CD4-positive, alpha-beta T cell treated with Interleukin-4 for 1 hour (primary cell): ENCODE measurements around the gene OR4A16.

ENCODE experiments used
- DNase-seq, 2 donors: peaks; one replicate each; pipeline ENCODE4 v3.0.0-alpha.2; 2020 to 2022

OR4A16 gene

DNA sequence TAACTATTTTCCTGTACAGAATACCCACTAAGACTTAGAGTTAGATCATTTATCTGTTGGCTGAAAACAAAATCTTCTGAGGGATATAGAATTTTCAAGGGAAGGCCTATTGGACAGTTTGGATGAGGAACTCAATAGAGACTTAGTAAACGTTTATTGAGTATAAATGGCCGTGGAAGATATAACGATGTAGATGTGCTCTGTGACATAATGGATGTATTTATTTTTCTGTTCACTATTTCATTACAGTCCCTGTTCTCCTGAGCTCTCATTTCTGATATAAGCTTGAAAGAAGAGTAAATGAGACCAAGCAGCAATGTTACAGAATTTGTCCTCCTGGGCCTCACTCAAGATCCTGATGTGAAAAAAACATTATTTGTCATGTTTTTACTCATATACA is at the start of gene OR4A16:
Gene OR4A16 (plus strand): TSS at position 301 of the 400 bp plus-strand sequence. CDS start 0 bp downstream, at position 301.
- DNase-seq = no peak

- DNase-seq = no peak
These were observed 18.5 kb upstream of the OR4A16 start for GRCh38 chr11:55324500-55324899.

DNA sequence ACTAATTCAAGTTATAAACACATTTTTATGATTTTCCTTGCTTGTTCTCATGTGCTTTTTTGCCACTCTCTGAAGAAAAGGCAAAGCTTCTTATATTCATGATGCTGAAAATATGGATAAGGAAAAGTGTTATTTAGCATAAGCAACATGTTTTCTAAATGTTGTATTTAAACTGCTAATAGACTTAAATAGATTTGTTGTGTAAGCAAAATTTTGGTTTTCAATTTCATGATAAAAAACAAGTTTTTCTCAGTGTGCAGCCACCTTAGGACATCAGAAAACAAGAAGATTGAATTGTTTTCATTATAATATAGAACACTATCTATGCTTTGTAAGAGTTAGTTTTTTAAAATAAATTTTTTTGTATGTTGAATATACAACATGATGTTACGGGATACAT is 2.3 kb downstream of the OR4A16 start:
- no peak for DNase-seq

- DNase-seq = no peak
These were observed 6.0 kb downstream of the OR4A16 start for GRCh38 chr11:55349032-55349431.

DNA sequence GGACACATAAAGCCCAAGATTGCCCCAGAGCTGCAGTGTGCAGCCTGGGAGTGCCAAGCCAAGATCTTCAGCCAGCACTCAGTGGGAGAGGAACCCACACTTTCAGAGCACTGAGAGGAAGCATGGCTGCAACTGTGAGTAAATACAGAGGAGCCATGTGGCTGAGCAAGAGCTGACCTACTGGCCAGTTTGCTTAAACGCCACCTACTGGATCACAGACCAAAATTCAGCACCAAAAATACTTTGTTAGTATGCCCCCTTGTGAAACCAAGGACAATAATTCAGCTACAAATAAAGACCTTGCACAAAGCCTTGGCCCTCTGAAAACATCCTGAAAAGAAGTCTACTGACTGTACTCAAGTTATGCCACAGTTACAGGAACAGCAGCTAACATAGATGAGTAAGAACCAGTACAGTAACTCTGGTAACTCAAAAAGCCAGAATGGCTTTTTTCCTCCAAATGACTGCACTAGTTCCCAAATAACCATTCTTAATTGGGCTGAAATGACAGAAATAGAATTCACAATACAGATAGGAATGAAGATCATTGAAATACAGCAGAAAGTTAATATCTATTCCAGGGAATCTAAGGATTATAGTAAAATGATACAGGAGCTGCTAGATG is 14.7 kb downstream of the OR4A16 start:
- no peak for DNase-seq

DNA sequence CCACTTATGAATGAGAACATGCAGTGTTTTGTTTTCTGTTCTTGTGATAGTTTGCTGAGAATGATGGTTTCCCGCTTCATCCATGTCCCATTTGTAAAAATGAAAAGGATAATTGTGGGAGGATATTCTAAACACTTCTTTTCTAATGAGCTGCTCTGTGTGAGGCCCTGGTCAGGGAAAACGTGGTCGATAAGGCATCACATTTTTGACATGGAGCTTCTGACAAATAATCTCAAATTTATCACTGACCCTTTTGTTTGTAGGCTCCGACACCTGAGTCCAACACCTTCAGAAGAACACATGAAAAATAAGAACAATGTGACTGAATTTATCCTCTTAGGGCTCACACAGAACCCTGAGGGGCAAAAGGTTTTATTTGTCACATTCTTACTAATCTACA is 24.7 kb downstream of the OR4A16 start, which contains the start of gene OR4A15:
Gene OR4A15 (plus strand): TSS at position 301 of the 400 bp plus-strand sequence. CDS start 0 bp downstream, at position 301.
- no peak for DNase-seq
